ENCODE measurements around the gene MED13L.

Gene MED13L

GRCh38 chr12:116276652-116277466, 634 bp downstream of the MED13L start:
- DNase-seq = peak; percentile 36 to 67 (median 64)

- DNase-seq = no peak
Observed at GRCh38 chr12:116274551-116275375, 2.7 kb downstream of the MED13L start.

GRCh38 chr12:116273813-116274550, 3.5 kb downstream of the MED13L start:
- DNase-seq = no peak

GRCh38 chr12:116267948-116268347, 9.5 kb downstream of the MED13L start:
- DNase-seq = no peak

DNA sequence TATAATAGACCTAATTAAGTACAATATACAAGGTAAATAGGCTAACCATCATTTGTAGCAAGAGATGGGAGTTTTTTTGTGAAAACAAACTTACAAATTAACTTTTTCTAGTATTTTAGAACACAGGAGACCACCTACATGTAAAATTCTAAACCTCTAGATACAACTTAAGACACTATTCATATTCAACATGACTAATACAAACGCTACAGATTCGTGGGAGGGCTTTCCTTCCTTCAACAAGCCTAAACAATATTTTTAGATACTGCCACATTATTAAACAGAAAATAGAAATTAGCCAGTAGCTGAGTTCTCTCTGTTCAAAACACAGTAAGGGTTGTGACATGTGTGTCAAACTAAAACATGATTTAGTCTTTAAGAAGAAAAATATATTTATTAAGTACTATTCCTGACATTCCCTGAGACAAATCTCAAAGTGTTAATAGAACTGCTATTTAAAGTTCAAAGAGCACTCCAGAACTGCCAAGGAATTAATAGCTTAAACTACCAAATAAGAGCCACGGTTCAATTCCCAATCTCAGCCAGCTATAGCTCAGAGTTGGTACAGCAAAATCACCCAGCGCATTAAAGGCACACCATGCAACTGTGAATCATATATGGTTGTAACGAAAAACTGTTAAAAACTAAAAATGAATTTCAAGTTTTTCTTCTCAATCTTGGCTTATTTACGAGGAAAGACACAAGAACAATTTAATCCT, 10.7 kb downstream of the MED13L start:
- no peak for DNase-seq

GRCh38 chr12:116266168-116266601, 11.3 kb downstream of the MED13L start:
- DNase-seq = no peak

GRCh38 chr12:116265351-116266147, 11.9 kb downstream of the MED13L start:
- DNase-seq = no peak

DNA sequence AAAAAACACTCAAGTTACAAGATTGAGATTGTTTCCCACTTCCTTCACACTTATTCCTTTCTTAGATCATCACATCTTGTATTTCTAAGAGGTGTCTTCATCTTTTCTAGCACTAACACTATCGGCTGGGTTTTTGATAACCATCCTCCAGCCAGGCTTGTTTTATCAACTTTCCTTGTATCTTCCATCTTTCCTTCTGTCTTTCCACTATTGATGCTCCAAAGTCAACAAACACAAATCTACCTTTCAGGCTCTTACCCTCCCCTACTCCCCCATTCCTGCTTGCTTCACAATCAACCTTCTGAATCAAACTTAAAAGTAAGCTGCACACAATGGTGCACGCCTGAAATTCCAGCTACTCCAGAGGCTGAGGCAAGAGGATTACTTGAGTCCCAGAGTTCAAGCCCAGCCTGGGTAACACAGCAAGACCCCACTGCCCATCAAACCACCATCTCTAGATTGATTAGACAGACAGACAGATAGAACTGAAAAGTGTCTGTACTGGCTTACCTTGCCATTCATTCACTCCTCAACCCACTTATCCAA, 12.9 kb downstream of the MED13L start:
- no peak for DNase-seq

DNA sequence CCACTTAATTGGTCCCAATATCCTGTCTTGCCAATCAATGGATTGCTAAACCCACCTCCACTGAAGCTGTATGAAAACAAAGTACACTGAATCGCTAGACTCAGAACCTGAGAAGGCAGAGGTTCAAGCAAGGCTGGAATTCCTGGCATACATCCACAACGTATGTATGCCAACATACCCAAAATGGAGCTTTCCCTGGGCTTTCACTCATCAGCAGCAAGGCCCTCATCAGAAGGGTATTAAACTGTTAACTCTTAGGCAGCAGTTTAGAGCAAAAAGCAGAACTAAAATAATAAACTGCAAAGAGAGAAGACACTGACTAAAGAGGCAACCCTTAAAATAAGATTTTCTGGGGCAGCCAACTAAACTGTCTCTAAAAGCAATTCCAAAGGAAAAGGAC, 13.6 kb downstream of the MED13L start:
- DNase-seq = no peak

- no peak for DNase-seq
Observed at GRCh38 chr12:116263431-116263830, 14.1 kb downstream of the MED13L start.

GRCh38 chr12:116262741-116263140, 14.8 kb downstream of the MED13L start:
- no peak for DNase-seq

- no peak for DNase-seq
Observed at GRCh38 chr12:116261525-116262100, 15.9 kb downstream of the MED13L start.

GRCh38 chr12:116259800-116260577, 17.5 kb downstream of the MED13L start:
- DNase-seq = no peak

GRCh38 chr12:116257826-116258225, 19.7 kb downstream of the MED13L start:
- DNase-seq = no peak

GRCh38 chr12:116257215-116257614, 20.3 kb downstream of the MED13L start:
- DNase-seq = no peak

GRCh38 chr12:116249938-116250337, 27.6 kb downstream of the MED13L start:
- no peak for DNase-seq

DNA sequence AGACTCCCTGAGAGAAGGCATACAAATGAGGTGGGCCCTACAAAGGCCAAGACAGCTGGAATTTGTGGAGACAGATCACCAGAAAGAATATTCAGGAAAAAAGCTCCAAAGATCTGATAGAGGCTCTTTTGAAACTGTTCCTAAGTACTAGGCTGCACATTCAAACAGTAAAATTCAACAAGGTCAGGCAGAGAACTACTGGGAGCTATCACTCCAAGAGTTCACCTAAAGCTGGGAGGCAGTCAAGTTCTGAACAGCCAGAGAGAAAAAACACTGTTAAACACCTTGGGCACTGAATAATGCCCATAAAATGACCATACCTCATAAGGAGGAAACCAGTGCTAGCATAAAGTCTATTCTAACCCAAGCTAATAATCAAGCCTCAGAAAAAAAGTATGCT, 28.6 kb downstream of the MED13L start:
- no peak for DNase-seq

DNA sequence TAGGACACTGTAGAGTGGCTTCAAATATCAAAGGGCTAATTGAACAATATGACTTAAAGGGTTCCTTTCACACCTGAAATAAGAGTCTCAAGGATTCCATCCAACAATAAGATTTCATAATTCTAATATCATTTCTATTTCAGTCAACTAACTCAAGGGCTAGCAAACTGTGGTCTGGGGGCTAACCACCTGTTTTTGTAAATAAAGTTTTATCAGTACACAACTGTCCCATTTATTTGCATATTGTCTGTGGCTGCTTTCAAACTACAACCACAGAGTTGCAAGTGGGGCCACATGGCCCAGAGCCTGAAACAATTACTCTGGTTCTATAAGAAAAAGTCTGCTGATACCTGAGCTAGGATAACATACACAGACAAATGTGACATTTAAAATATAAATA, 29.1 kb downstream of the MED13L start:
- DNase-seq = no peak

- DNase-seq = no peak
Observed at GRCh38 chr12:116247377-116247776, 30.1 kb downstream of the MED13L start.

All from T-helper 1 cell (primary cell).